Prostate gland (tissue), 2 donors: ENCODE results near the gene OBP2B.

Source experiments
- CTCF ChIP-seq, 4 experiments: fragments of 200-600 bp in 2 of 4; fragments of 450-650 bp in 2 of 4; sonication (generic) in 2 of 4; IDR thresholded peaks; 1 replicate in 3 of 4; 2 replicates in 1 of 4; pipeline ENCODE4 v1.5.1; 2016 to 2019; ENCODE audit warnings: antibody characterized with exemption in 4 of 4, mild to moderate bottlenecking in 2 of 4, moderate library complexity in 2 of 4
- POLR2A ChIP-seq: fragments of 450-650 bp; IDR thresholded peaks from one replicate; pipeline ENCODE4 v1.6.1; 2016; ENCODE audit warnings: antibody characterized with exemption, mild to moderate bottlenecking
- POLR2AphosphoS5 ChIP-seq: sonication (generic); formaldehyde crosslinking; IDR thresholded peaks from one replicate; pipeline ENCODE4 v1.6.1; 2017; ENCODE audit warnings: antibody characterized with exemption

GRCh38 chr9:133250741-133251170 is 41.7 kb upstream of the OBP2B start:
- TF ChIP-seq CTCF (IDR thresholded peaks at IDR 0.05) = no peak
- peak; percentile 49 for TF ChIP-seq POLR2AphosphoS5
- no peak for TF ChIP-seq POLR2A
